HepG2 (cell line): ENCODE measurements around the gene SLC22A7. TPM values are rescaled to one million over a fixed set of nuclear protein-coding genes. Genes with fewer than 3 reads are reported as not detected.

Experiments used
- FOSL2 ChIP-seq: sonication (generic); formaldehyde crosslinking; IDR thresholded peaks from 2 replicates; pipeline ENCODE4 v1.4.0; 2020; ENCODE audit warnings: missing genetic modification reagents
- HDAC6 ChIP-seq: fragments of 200-600 bp; sonication (generic); IDR thresholded peaks from 2 replicates; pipeline ENCODE4 v1.7.0; 2017; ENCODE audit warnings: mild to moderate bottlenecking, antibody characterized with exemption, low read length, low read depth
- HIVEP1 ChIP-seq: sonication (generic); formaldehyde crosslinking; IDR thresholded peaks from 2 replicates; pipeline ENCODE4 v1.4.0; 2020; ENCODE audit warnings: mild to moderate bottlenecking, missing genetic modification reagents
- NAIF1 ChIP-seq: sonication (generic); formaldehyde crosslinking; IDR thresholded peaks from 2 replicates; pipeline ENCODE4 v1.5.0; 2020; ENCODE audit warnings: mild to moderate bottlenecking, missing genetic modification reagents, borderline replicate concordance
- NCOA2 ChIP-seq: sonication (generic); formaldehyde crosslinking; IDR thresholded peaks from 2 replicates; pipeline ENCODE4 v1.8.0; 2022; ENCODE audit warnings: inconsistent platforms
- NR1H2 ChIP-seq: sonication (generic); formaldehyde crosslinking; IDR thresholded peaks from 2 replicates; pipeline ENCODE4 v1.8.1; 2022; ENCODE audit warnings: low read depth, missing genetic modification reagents, borderline replicate concordance
- POLR2G ChIP-seq: fragments of 200-400 bp; formaldehyde crosslinking; IDR thresholded peaks from 2 replicates; pipeline ENCODE4 v1.6.1; 2018; ENCODE audit warnings: mild to moderate bottlenecking, low read depth, low read length, moderate library complexity
- RBM22 ChIP-seq: fragments of 200-400 bp; formaldehyde crosslinking; optimal IDR thresholded peaks from 2 replicates; pipeline ENCODE3; 2017; ENCODE audit warnings: mild to moderate bottlenecking, low read length, moderate library complexity
- ZHX2 ChIP-seq, 2 experiments: sonication (generic) in 1 of 2; formaldehyde crosslinking in 1 of 2; IDR thresholded peaks; 2 replicates each; pipeline versions ENCODE4 v1.6.1 to v1.9.0; 2014 to 2022; ENCODE audit warnings: antibody characterized with exemption in 1 of 2, borderline replicate concordance in 1 of 2, inconsistent platforms in 1 of 2, low read depth in 1 of 2, missing genetic modification reagents in 1 of 2
- ZNF121 ChIP-seq: sonication (generic); formaldehyde crosslinking; IDR thresholded peaks from 2 replicates; pipeline ENCODE4 v1.5.0; 2020; ENCODE audit warnings: mild to moderate bottlenecking, missing genetic modification reagents
- ZNF136 ChIP-seq: sonication (generic); formaldehyde crosslinking; IDR thresholded peaks from 2 replicates; pipeline ENCODE4 v1.8.1; 2022; ENCODE audit warnings: low read depth, mild to moderate bottlenecking, moderate library complexity, missing genetic modification reagents
- ZNF260 ChIP-seq: sonication (generic); formaldehyde crosslinking; IDR thresholded peaks from 2 replicates; pipeline ENCODE4 v1.4.0; 2020; ENCODE audit warnings: missing genetic modification reagents, low read depth, mild to moderate bottlenecking, borderline replicate concordance
- ZNF430 ChIP-seq: sonication (generic); formaldehyde crosslinking; IDR thresholded peaks from 2 replicates; pipeline ENCODE4 v1.9.0; 2021; ENCODE audit warnings: mild to moderate bottlenecking, missing genetic modification reagents
- polyA plus RNA-seq, 8 experiments: library from polyadenylated mRNA; depleted of rRNA in 3 of 8; stranded (reverse) in 7 of 8; unstranded in 1 of 8; fragments of >200 nt; fragmentation: Illumina TruSeq in 4 of 8; extraction: Trizol in 4 of 8; gene quantifications; 2 replicates each; pipeline versions ENCODE4 v1.2.1 to v1.2.3, GENCODE V29; 2011 to 2016; ENCODE audit warnings: low read depth in 4 of 8, missing spikeins in 1 of 8, mixed read lengths in 1 of 8; ENCODE audit not compliant: insufficient read depth in 1 of 8
- total RNA-seq, 5 experiments: library from RNA; depleted of rRNA; stranded (reverse); fragments of >200 nt; fragmentation: Illumina TruSeq; extraction: Trizol; gene quantifications; 2 replicates each; pipeline ENCODE4 v1.2.3, GENCODE V29; 2016; ENCODE audit warnings: low read depth in 1 of 5
- TF ChIP-seq, protein P1 (sequence below): sonication (generic); formaldehyde crosslinking; IDR thresholded peaks from 2 replicates; pipeline ENCODE4 v1.8.1; 2022; ENCODE audit warnings: low read depth, mild to moderate bottlenecking, missing genetic modification reagents
- TF ChIP-seq, protein P2 (sequence below): fragments of 450-650 bp; IDR thresholded peaks from 2 replicates; pipeline ENCODE4 v1.6.1; 2017
- TF ChIP-seq, protein P3 (sequence below): sonication (generic); formaldehyde crosslinking; IDR thresholded peaks from 2 replicates; pipeline ENCODE4 v1.8.0; 2022; ENCODE audit warnings: missing genetic modification reagents, mild to moderate bottlenecking, inconsistent platforms, borderline replicate concordance

Gene SLC22A7
- total and polyA plus RNA-seq, 2 of the 13 experiments (the other 11 are each of a cell fraction or from before 2014, with no cell fraction given) = 5.3 to 22.6 TPM

GRCh38 chr6:43297644-43298564 is at the start of gene SLC22A7 (continued):
- TF ChIP-seq, protein P1, sequence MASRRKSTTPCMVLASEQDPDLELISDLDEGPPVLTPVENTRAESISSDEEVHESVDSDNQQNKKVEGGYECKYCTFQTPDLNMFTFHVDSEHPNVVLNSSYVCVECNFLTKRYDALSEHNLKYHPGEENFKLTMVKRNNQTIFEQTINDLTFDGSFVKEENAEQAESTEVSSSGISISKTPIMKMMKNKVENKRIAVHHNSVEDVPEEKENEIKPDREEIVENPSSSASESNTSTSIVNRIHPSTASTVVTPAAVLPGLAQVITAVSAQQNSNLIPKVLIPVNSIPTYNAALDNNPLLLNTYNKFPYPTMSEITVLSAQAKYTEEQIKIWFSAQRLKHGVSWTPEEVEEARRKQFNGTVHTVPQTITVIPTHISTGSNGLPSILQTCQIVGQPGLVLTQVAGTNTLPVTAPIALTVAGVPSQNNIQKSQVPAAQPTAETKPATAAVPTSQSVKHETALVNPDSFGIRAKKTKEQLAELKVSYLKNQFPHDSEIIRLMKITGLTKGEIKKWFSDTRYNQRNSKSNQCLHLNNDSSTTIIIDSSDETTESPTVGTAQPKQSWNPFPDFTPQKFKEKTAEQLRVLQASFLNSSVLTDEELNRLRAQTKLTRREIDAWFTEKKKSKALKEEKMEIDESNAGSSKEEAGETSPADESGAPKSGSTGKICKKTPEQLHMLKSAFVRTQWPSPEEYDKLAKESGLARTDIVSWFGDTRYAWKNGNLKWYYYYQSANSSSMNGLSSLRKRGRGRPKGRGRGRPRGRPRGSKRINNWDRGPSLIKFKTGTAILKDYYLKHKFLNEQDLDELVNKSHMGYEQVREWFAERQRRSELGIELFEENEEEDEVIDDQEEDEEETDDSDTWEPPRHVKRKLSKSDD (CRISPR knock-in tag) = 0 out of 2 replicates have a peak, but pooled peaks have one; percentile 54
- TF ChIP-seq, protein P2, sequence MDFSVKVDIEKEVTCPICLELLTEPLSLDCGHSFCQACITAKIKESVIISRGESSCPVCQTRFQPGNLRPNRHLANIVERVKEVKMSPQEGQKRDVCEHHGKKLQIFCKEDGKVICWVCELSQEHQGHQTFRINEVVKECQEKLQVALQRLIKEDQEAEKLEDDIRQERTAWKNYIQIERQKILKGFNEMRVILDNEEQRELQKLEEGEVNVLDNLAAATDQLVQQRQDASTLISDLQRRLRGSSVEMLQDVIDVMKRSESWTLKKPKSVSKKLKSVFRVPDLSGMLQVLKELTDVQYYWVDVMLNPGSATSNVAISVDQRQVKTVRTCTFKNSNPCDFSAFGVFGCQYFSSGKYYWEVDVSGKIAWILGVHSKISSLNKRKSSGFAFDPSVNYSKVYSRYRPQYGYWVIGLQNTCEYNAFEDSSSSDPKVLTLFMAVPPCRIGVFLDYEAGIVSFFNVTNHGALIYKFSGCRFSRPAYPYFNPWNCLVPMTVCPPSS = no peak
- TF ChIP-seq, protein P3, sequence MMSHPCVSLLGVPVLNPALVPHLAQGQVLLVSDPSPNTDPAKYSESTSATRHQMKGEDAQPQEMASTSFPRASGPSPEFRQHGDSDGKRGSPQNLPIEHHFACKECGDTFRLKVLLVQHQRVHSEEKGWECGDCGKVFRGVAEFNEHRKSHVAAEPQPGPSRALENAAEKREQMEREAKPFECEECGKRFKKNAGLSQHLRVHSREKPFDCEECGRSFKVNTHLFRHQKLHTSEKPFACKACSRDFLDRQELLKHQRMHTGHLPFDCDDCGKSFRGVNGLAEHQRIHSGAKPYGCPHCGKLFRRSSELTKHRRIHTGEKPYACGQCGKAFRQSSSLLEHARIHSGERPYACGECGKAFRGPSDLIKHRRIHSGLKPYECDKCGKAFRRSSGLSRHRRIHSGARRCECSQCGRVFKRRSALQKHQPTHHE (CRISPR knock-in tag) = no peak
- TF ChIP-seq NAIF1 (CRISPR knock-in tag) = no peak
- no peak for TF ChIP-seq POLR2G
- TF ChIP-seq ZNF430 (CRISPR knock-in tag) = no peak; the same call in 1 of the 2 replicates
- no peak for TF ChIP-seq ZNF260 (CRISPR knock-in tag)
- 0 out of 2 replicates have a peak, but pooled peaks have one; percentile 46 for TF ChIP-seq NCOA2 (CRISPR knock-in tag)
- no peak; the same call in 1 of the 2 replicates for TF ChIP-seq FOSL2
- TF ChIP-seq NR1H2 = no peak
- TF ChIP-seq RBM22 = no peak
- TF ChIP-seq ZNF121 (CRISPR knock-in tag) = peak; percentile 65; the same call in 1 of the 2 replicates
- TF ChIP-seq ZHX2 (IDR thresholded peaks at IDR 0.05; ENCODE audit: low read depth) = peak; percentile 21; the same call in 1 of the 2 replicates
- no peak for TF ChIP-seq ZHX2 (CRISPR knock-in tag; IDR thresholded peaks at IDR 0.05; ENCODE audit: borderline replicate concordance)
- no peak for TF ChIP-seq HDAC6
- TF ChIP-seq ZNF136 = no peak
- TF ChIP-seq HIVEP1 (CRISPR knock-in tag) = no peak
